ELF-1 (cell line): ENCODE measurements around the gene ZNF407.

Experiments used
- DNase-seq: peaks from one replicate; pipeline ENCODE4 v3.0.0-alpha.2; 2016; ENCODE audit warnings: low read depth, low spot score

ZNF407 gene

GRCh38 chr18:75047240-75047961, 449.7 kb downstream of the ZNF407 start:
- no peak for DNase-seq

GRCh38 chr18:75048776-75049454, 451.2 kb downstream of the ZNF407 start:
- no peak for DNase-seq

GRCh38 chr18:75049455-75049789, 451.8 kb downstream of the ZNF407 start:
- no peak for DNase-seq

GRCh38 chr18:75051757-75052156, 454.1 kb downstream of the ZNF407 start:
- DNase-seq: no peak

- DNase-seq: no peak
These were observed 454.8 kb downstream of the ZNF407 start for GRCh38 chr18:75052475-75052874.

GRCh38 chr18:75053028-75053629, 455.5 kb downstream of the ZNF407 start:
- DNase-seq: no peak

GRCh38 chr18:75054046-75054445, 456.4 kb downstream of the ZNF407 start:
- no peak for DNase-seq

GRCh38 chr18:75054611-75055010, 456.9 kb downstream of the ZNF407 start:
- no peak for DNase-seq

GRCh38 chr18:75057169-75057960, 459.7 kb downstream of the ZNF407 start:
- no peak for DNase-seq

GRCh38 chr18:75060185-75060584, 462.5 kb downstream of the ZNF407 start:
- DNase-seq: no peak

GRCh38 chr18:75062297-75062886, 464.7 kb downstream of the ZNF407 start:
- no peak for DNase-seq

GRCh38 chr18:75063196-75063595, 465.5 kb downstream of the ZNF407 start:
- no peak for DNase-seq

GRCh38 chr18:75063615-75064512, 466.2 kb downstream of the ZNF407 start:
- DNase-seq: no peak

- DNase-seq: no peak
These were observed 466.8 kb downstream of the ZNF407 start for GRCh38 chr18:75064513-75064905.

- DNase-seq: no peak
These were observed 467.8 kb downstream of the ZNF407 start for GRCh38 chr18:75065251-75066000.

- DNase-seq: no peak
These were observed 468.6 kb downstream of the ZNF407 start for GRCh38 chr18:75066021-75066880.

GRCh38 chr18:75066936-75067335, 469.3 kb downstream of the ZNF407 start:
- DNase-seq: no peak

GRCh38 chr18:75067996-75068645, 470.5 kb downstream of the ZNF407 start:
- no peak for DNase-seq
